GM20000 (cell line): Measurements from ENCODE around the gene SDK2.

Experiments used
- DNase-seq: peaks from one replicate; pipeline ENCODE4 v3.0.0; 2012; ENCODE audit warnings: low spot score
- CTCF ChIP-seq: IDR thresholded peaks from 2 replicates; pipeline ENCODE4 v1.5.1; 2012; ENCODE audit warnings: mild to moderate bottlenecking, control low read depth; ENCODE audit errors: extremely low read depth, missing control alignments

Gene SDK2

DNA sequence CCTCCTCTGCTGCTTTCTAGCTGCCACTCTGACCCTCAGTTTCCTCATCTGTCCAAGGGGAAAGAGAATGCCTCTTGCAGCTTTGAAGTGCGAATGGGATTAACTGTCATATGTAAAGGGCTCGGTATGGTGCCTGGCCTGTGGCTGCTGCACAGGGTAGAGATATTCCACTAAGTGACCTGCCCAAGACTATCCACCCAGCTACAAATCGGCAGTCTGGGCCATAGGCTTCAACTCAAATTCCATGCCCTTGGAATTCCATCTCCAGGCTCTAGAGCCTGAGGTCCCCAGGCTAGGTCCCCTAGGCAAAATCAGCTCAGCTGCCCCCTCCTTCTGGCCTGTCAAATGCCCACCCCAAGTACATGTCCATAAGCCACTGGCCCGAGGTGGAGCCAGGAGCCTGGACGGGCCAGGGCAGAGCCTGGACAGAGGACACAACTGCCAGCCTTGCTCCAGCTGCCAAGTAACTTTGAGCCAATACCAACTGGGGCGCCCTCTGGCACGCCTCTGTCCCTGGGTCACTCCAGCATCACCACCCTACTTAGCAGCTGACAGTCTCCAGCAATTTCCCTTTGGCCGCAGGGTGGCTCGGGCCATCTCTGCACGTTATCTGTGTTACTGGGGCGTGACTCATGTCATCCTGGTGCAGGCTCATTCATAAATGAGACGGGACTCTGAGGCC, 57.2 kb downstream of the SDK2 start:
- no peak for DNase-seq
- TF ChIP-seq CTCF: no peak

DNA sequence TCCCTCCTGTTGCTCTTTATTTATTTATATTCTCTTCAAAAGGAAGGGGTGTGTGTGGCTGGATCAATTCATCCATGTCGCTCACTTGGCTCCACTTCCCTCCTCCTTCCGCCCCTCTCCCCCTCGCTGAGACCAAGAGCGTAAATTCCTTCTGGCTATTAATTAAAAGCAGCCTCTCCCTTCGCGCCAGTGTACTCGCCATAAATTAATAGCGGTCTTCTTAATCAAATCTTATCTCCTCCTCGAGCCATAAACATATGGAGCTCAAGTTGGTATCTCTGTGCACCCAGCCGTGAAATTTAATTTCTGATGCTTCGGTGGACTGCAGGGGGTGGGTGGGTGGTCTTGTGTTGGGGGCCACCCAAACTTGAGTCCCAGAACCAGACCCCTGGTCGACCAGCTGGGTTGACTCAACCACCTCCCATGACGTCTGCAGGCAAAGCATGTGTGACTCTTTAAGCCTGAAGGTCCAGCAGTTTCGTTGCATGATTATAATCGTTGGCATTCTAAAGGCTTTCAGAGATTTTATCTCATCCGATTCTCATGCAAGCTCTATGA, 57.9 kb downstream of the SDK2 start:
- DNase-seq: no peak

GRCh38 chr17:73585583-73585982, 58.7 kb downstream of the SDK2 start:
- TF ChIP-seq CTCF: no peak
- no peak for DNase-seq

More for the DNA sequence above, 57.9 kb downstream of the SDK2 start:
- TF ChIP-seq CTCF: no peak

GRCh38 chr17:73584987-73585386, 59.3 kb downstream of the SDK2 start:
- DNase-seq: no peak
- no peak for TF ChIP-seq CTCF

- no peak for DNase-seq
- TF ChIP-seq CTCF: no peak
Observed at GRCh38 chr17:73584049-73584448, 60.2 kb downstream of the SDK2 start.

DNA sequence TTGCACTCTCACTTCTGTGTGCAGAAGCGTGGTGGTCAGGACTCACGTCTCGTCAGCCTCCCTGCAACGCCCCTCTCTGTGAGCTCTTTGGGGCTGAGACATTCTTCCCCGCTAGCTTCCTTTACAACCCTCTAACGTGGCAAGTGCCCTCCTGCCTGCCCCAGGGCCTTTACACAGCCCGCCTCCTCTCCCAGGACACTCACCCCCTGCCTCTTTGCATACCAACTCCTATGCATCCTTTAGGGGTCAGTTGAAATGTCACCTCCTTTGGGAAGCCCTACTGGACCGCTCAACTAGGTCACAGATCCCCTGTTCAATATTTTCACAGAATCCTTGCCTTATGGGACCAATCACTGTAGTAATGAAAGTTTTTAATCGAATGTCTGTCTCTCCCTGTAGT, 61.4 kb downstream of the SDK2 start:
- no peak for DNase-seq

GRCh38 chr17:73582359-73582758, 61.9 kb downstream of the SDK2 start:
- TF ChIP-seq CTCF: no peak
- no peak for DNase-seq

More for the DNA sequence above, 61.4 kb downstream of the SDK2 start:
- TF ChIP-seq CTCF: no peak
